DOHH2 (cell line): Measurements from ENCODE around the gene ADAMTS13.
A peak's percentile ranks its signal among the peaks of the same experiment; 100 is the strongest.

ENCODE experiments used
- H3F3A ChIP-seq: fragments of 200-600 bp; sonication (generic), shearing (Covaris generic); 2 replicates; pipeline ENCODE4 v1.6.0; 2016; ENCODE audit warnings: antibody characterized with exemption, mild to moderate bottlenecking; ENCODE audit not compliant: control insufficient read depth, insufficient read depth
- H3K27ac ChIP-seq: fragments of 200-600 bp; sonication (generic); 2 replicates; pipeline ENCODE4 v1.5.1; 2014; ENCODE audit warnings: low read depth, mild to moderate bottlenecking, low read length, moderate library complexity
- H3K27me3 ChIP-seq: fragments of 200-600 bp; sonication (generic); 2 replicates; pipeline ENCODE4 v1.6.1; 2014; ENCODE audit warnings: mild to moderate bottlenecking, low read length, mixed read lengths; ENCODE audit not compliant: control insufficient read depth
- H3K36me3 ChIP-seq: fragments of 200-600 bp; sonication (generic); 2 replicates; pipeline ENCODE4 v1.6.1; 2014; ENCODE audit warnings: mild to moderate bottlenecking, low read length, moderate library complexity, mixed read lengths; ENCODE audit not compliant: control insufficient read depth
- H3K4me1 ChIP-seq: fragments of 200-600 bp; sonication (generic); 2 replicates; pipeline ENCODE4 v1.6.1; 2014; ENCODE audit warnings: mild to moderate bottlenecking, low read length, mixed read lengths; ENCODE audit not compliant: control insufficient read depth
- H3K4me2 ChIP-seq: fragments of 200-600 bp; sonication (generic); 2 replicates; pipeline ENCODE4 v1.6.0; 2014; ENCODE audit warnings: mild to moderate bottlenecking, low read length, moderate library complexity
- H3K4me3 ChIP-seq: fragments of 200-600 bp; sonication (generic); 2 replicates; pipeline ENCODE4 v1.5.1; 2014; ENCODE audit warnings: mild to moderate bottlenecking, low read length, mixed read lengths
- H3K79me2 ChIP-seq: fragments of 200-600 bp; sonication (generic); 2 replicates; pipeline ENCODE4 v1.6.1; 2014; ENCODE audit warnings: mild to moderate bottlenecking, low read length, mixed read lengths; ENCODE audit not compliant: control insufficient read depth
- H3K9me2 ChIP-seq: fragments of 200-600 bp; sonication (generic); replicated peaks from 2 replicates; pipeline ENCODE4 v1.6.1; 2014; ENCODE audit warnings: mild to moderate bottlenecking, low read length, mixed read lengths; ENCODE audit not compliant: control insufficient read depth
- H3K9me3 ChIP-seq: fragments of 200-600 bp; sonication (generic); 2 replicates; pipeline ENCODE4 v1.6.1; 2014; ENCODE audit warnings: antibody characterized with exemption, low read length, mixed read lengths; ENCODE audit not compliant: control insufficient read depth, insufficient read depth
- H4K20me1 ChIP-seq: fragments of 200-600 bp; sonication (generic); 2 replicates; pipeline ENCODE4 v1.6.0; 2014; ENCODE audit warnings: low read depth, mild to moderate bottlenecking, antibody characterized with exemption, low read length, moderate library complexity; ENCODE audit not compliant: control insufficient read depth, insufficient read depth
- CTCF ChIP-seq: fragments of 200-600 bp; sonication (generic); IDR thresholded peaks from one replicate; pipeline ENCODE4 v1.5.1; 2014; ENCODE audit warnings: antibody characterized with exemption, mild to moderate bottlenecking, low read depth, low read length; ENCODE audit not compliant: poor library complexity, severe bottlenecking
- EZH2phosphoT487 ChIP-seq: fragments of 200-600 bp; sonication (generic); IDR thresholded peaks from 2 replicates; pipeline ENCODE4 v1.6.1; 2017; ENCODE audit warnings: borderline replicate concordance, mild to moderate bottlenecking, antibody characterized with exemption, low read length, moderate library complexity, mixed read lengths

The ADAMTS13 gene

GRCh38 chr9:133476941-133477340, 54.8 kb downstream of the ADAMTS13 start:
- Histone ChIP-seq H3K79me2 (peaks cover 31% of the 10 kb centered on the region), H3K4me1 (peaks cover 26% of the 10 kb centered on the region), H4K20me1 (peaks cover 14% of the 10 kb centered on the region; the same call in 1 of the 2 replicates), H3K9me3 (no peaks in the 10 kb centered on the region), H3K4me3 (peak overlapping the region; percentile 9; the same call in 1 of the 2 replicates), H3K9me2 (no peaks in the 10 kb centered on the region), H3K27ac (no peak overlapping the region), H3K4me2 (peak overlapping the region; percentile 97), H3K27me3 (no peaks in the 10 kb centered on the region), H3K36me3 (peaks cover 64% of the 10 kb centered on the region), H3F3A (peaks cover 4% of the 10 kb centered on the region; the same call in 1 of the 2 replicates)
- TF ChIP-seq CTCF (no peak), EZH2phosphoT487 (no peak)

- H3K79me2 ChIP-seq: peaks cover 31% of the 10 kb centered on the region
- peaks cover 4% of the 10 kb centered on the region; the same call in 1 of the 2 replicates for H3F3A ChIP-seq
- peaks cover 59% of the 10 kb centered on the region for H3K36me3 ChIP-seq
- no peaks in the 10 kb centered on the region for H3K27me3 ChIP-seq
- no peaks in the 10 kb centered on the region for H3K9me2 ChIP-seq
- peak overlapping the region; percentile 80 for H3K27ac ChIP-seq
- H3K9me3 ChIP-seq: no peaks in the 10 kb centered on the region
- TF ChIP-seq CTCF (no peak), EZH2phosphoT487 (no peak)
- peak overlapping the region; percentile 94 for H3K4me3 ChIP-seq
- peaks cover 26% of the 10 kb centered on the region for H3K4me1 ChIP-seq
- H4K20me1 ChIP-seq: peaks cover 14% of the 10 kb centered on the region; the same call in 1 of the 2 replicates
- peak overlapping the region; percentile 97 for H3K4me2 ChIP-seq
Observed at GRCh38 chr9:133477461-133477860, 55.3 kb downstream of the ADAMTS13 start.

GRCh38 chr9:133477992-133478850, 56.1 kb downstream of the ADAMTS13 start:
- TF ChIP-seq EZH2phosphoT487 (no peak), CTCF (peak; percentile 9)
- Histone ChIP-seq H3K27me3 (no peaks in the 10 kb centered on the region), H3K79me2 (peaks cover 31% of the 10 kb centered on the region), H3K9me3 (no peaks in the 10 kb centered on the region), H3K9me2 (no peaks in the 10 kb centered on the region), H3K36me3 (peaks cover 51% of the 10 kb centered on the region), H3K4me1 (peaks cover 26% of the 10 kb centered on the region), H3F3A (peaks cover 4% of the 10 kb centered on the region), H3K4me3 (peak overlapping the region; percentile 94), H3K4me2 (peak overlapping the region; percentile 97), H3K27ac (peak overlapping the region; percentile 80), H4K20me1 (peaks cover 14% of the 10 kb centered on the region; the same call in 1 of the 2 replicates)
